ENCODE results near the gene STXBP6. TPM values are rescaled to one million over a fixed set of nuclear protein-coding genes. Genes with fewer than 3 reads are reported as not detected.

The STXBP6 gene
- total and polyA plus RNA-seq, 2 experiments from 2014 or later = 3.8 to 6.4 TPM

GRCh38 chr14:25080682-25081081 is 30.7 kb upstream of the STXBP6 start:
- no peaks in the 10 kb centered on the region for H3K9me3 ChIP-seq (ENCODE audit: low read depth)
- DNase-seq (ENCODE audit: low read depth in 1 of 2, low spot score in 1 of 2) = no peak
- no peak overlapping the region for H3K4me3 ChIP-seq
- no peaks in the 10 kb centered on the region for H3K36me3 ChIP-seq
- TF ChIP-seq CTCF (IDR thresholded peaks at IDR 0.05; ENCODE audit: low read depth, low read length) = no peak
- peaks cover 6% of the 10 kb centered on the region for H3K27me3 ChIP-seq
- no peak overlapping the region for H3K27ac ChIP-seq
- H3K4me1 ChIP-seq (ENCODE audit: low read depth) = no peaks in the 10 kb centered on the region

GRCh38 chr14:25079311-25079710 is 29.4 kb upstream of the STXBP6 start:
- H3K27me3 ChIP-seq = peaks cover 6% of the 10 kb centered on the region
- no peaks in the 10 kb centered on the region for H3K9me3 ChIP-seq (ENCODE audit: low read depth)
- no peak for TF ChIP-seq CTCF (IDR thresholded peaks at IDR 0.05; ENCODE audit: low read depth, low read length)
- no peak for DNase-seq (ENCODE audit: low read depth in 1 of 2, low spot score in 1 of 2)
- H3K27ac ChIP-seq = no peak overlapping the region
- H3K4me3 ChIP-seq = no peak overlapping the region
- no peaks in the 10 kb centered on the region for H3K4me1 ChIP-seq (ENCODE audit: low read depth)
- H3K36me3 ChIP-seq = no peaks in the 10 kb centered on the region

GRCh38 chr14:25074099-25074685 is 24.2 kb upstream of the STXBP6 start:
- H3K27me3 ChIP-seq = peaks cover 3% of the 10 kb centered on the region
- H3K4me3 ChIP-seq = no peak overlapping the region
- no peaks in the 10 kb centered on the region for H3K9me3 ChIP-seq (ENCODE audit: low read depth)
- TF ChIP-seq CTCF (IDR thresholded peaks at IDR 0.05; ENCODE audit: low read depth, low read length) = no peak
- no peaks in the 10 kb centered on the region for H3K4me1 ChIP-seq (ENCODE audit: low read depth)
- DNase-seq (ENCODE audit: low read depth in 1 of 2, low spot score in 1 of 2) = no peak
- no peak overlapping the region for H3K27ac ChIP-seq
- no peaks in the 10 kb centered on the region for H3K36me3 ChIP-seq

- Histone ChIP-seq H3K36me3 (no peaks in the 10 kb centered on the region), H3K4me1 (ENCODE audit: low read depth) (no peaks in the 10 kb centered on the region), H3K4me3 (no peak overlapping the region), H3K27me3 (peaks cover 5% of the 10 kb centered on the region), H3K9me3 (ENCODE audit: low read depth) (no peaks in the 10 kb centered on the region), H3K27ac (no peak overlapping the region)
- no peak for TF ChIP-seq CTCF (IDR thresholded peaks at IDR 0.05; ENCODE audit: low read depth, low read length)
- DNase-seq (ENCODE audit: low read depth in 1 of 2, low spot score in 1 of 2) = no peak
Measured at GRCh38 chr14:25069879-25070278, 19.9 kb upstream of the STXBP6 start.

GRCh38 chr14:25067600-25067999 is 17.7 kb upstream of the STXBP6 start:
- H3K27me3 ChIP-seq = peaks cover 21% of the 10 kb centered on the region
- no peak for TF ChIP-seq CTCF (IDR thresholded peaks at IDR 0.05; ENCODE audit: low read depth, low read length)
- no peaks in the 10 kb centered on the region for H3K36me3 ChIP-seq
- no peaks in the 10 kb centered on the region for H3K4me1 ChIP-seq (ENCODE audit: low read depth)
- H3K9me3 ChIP-seq (ENCODE audit: low read depth) = no peaks in the 10 kb centered on the region
- H3K27ac ChIP-seq = no peak overlapping the region
- no peak overlapping the region for H3K4me3 ChIP-seq
- DNase-seq (ENCODE audit: low read depth in 1 of 2, low spot score in 1 of 2) = no peak

- Histone ChIP-seq H3K4me3 (no peak overlapping the region), H3K4me1 (ENCODE audit: low read depth) (no peaks in the 10 kb centered on the region)
- no peak for DNase-seq (ENCODE audit: low read depth in 1 of 2, low spot score in 1 of 2)
Measured at GRCh38 chr14:25062022-25062321, 12.0 kb upstream of the STXBP6 start.

More at GRCh38 chr14:25062022-25062321, 12.0 kb upstream of the STXBP6 start:
- H3K9me3 ChIP-seq (ENCODE audit: low read depth) = no peaks in the 10 kb centered on the region
- H3K27ac ChIP-seq = no peak overlapping the region
- H3K27me3 ChIP-seq = peaks cover 67% of the 10 kb centered on the region
- no peaks in the 10 kb centered on the region for H3K36me3 ChIP-seq
- TF ChIP-seq CTCF (IDR thresholded peaks at IDR 0.05; ENCODE audit: low read depth, low read length) = no peak

All from cardiac muscle cell (in vitro differentiated cells and primary cell).